GM19099 (cell line): Measurements from ENCODE around the gene GYS2.

Experiments
- POLR2A ChIP-seq: IDR thresholded peaks from 3 replicates; pipeline ENCODE4 v1.6.1; 2011; ENCODE audit warnings: low read depth; ENCODE audit not compliant: insufficient read length; ENCODE audit errors: extremely low read depth

GYS2 gene

GRCh38 chr12:21573733-21574358, 30.8 kb downstream of the GYS2 start:
- no peak for TF ChIP-seq POLR2A

- no peak for TF ChIP-seq POLR2A
Observed at GRCh38 chr12:21571046-21571445, 33.6 kb downstream of the GYS2 start.

- TF ChIP-seq POLR2A = no peak
Observed at GRCh38 chr12:21568115-21568514, 36.5 kb downstream of the GYS2 start.

GRCh38 chr12:21566907-21567394, 37.7 kb downstream of the GYS2 start:
- TF ChIP-seq POLR2A = no peak

GRCh38 chr12:21566223-21566906, 38.3 kb downstream of the GYS2 start:
- no peak for TF ChIP-seq POLR2A

GRCh38 chr12:21562859-21563258, 41.8 kb downstream of the GYS2 start:
- TF ChIP-seq POLR2A = no peak

GRCh38 chr12:21561158-21561557, 43.5 kb downstream of the GYS2 start:
- no peak for TF ChIP-seq POLR2A

- no peak for TF ChIP-seq POLR2A
Observed at GRCh38 chr12:21559855-21560569, 44.6 kb downstream of the GYS2 start.

- TF ChIP-seq POLR2A = no peak
Observed at GRCh38 chr12:21558100-21558679, 46.5 kb downstream of the GYS2 start.

GRCh38 chr12:21553329-21553675, 51.3 kb downstream of the GYS2 start:
- no peak for TF ChIP-seq POLR2A

GRCh38 chr12:21552635-21553328, 51.9 kb downstream of the GYS2 start:
- no peak for TF ChIP-seq POLR2A

- no peak for TF ChIP-seq POLR2A
Observed at GRCh38 chr12:21551841-21552465, 52.7 kb downstream of the GYS2 start.

GRCh38 chr12:21547437-21547836, 57.2 kb downstream of the GYS2 start:
- TF ChIP-seq POLR2A = no peak

- TF ChIP-seq POLR2A = no peak
Observed at GRCh38 chr12:21546716-21547115, 57.9 kb downstream of the GYS2 start.
